Neural cell (in vitro differentiated cells): ENCODE results near the gene RCSD1. TPM values are rescaled to one million over a fixed set of nuclear protein-coding genes. Genes with fewer than 3 reads are reported as not detected.

Experiments used
- H2AFZ ChIP-seq: fragments of 200-600, 300-800 bp; sonication (generic), shearing (Covaris generic); 2 replicates; pipeline ENCODE4 v1.6.0; 2014; ENCODE audit warnings: low read depth, mild to moderate bottlenecking, antibody characterized with exemption, low read length, moderate library complexity
- H3F3A ChIP-seq: fragments of 200-600 bp; shearing (Covaris generic); 2 replicates; pipeline ENCODE4 v1.6.1; 2016; ENCODE audit warnings: mild to moderate bottlenecking, moderate library complexity, mixed read lengths, antibody characterized with exemption, low read length; ENCODE audit not compliant: insufficient read depth, poor library complexity, severe bottlenecking
- H3K27ac ChIP-seq: fragments of 200-600, 300-800 bp; sonication (generic), shearing (Covaris generic); 2 replicates; pipeline ENCODE4 v1.5.1; 2014; ENCODE audit warnings: mild to moderate bottlenecking, low read length, moderate library complexity
- H3K27me3 ChIP-seq: fragments of 300-800, 200-600 bp; sonication (generic), shearing (Covaris generic); 2 replicates; pipeline ENCODE4 v1.6.0; 2014; ENCODE audit warnings: mild to moderate bottlenecking, low read depth, low read length, moderate library complexity; ENCODE audit not compliant: insufficient read depth
- H3K36me3 ChIP-seq: fragments of 300-800, 200-600 bp; sonication (generic), shearing (Covaris generic); 2 replicates; pipeline ENCODE4 v1.5.1; 2014; ENCODE audit warnings: mild to moderate bottlenecking, antibody characterized with exemption, low read length, moderate library complexity; ENCODE audit not compliant: insufficient read depth
- H3K4me2 ChIP-seq: fragments of 300-800, 200-600 bp; sonication (generic), shearing (Covaris generic); 2 replicates; pipeline ENCODE4 v1.6.0; 2014; ENCODE audit warnings: mild to moderate bottlenecking, low read length
- H3K4me3 ChIP-seq: fragments of 300-800, 200-600 bp; sonication (generic), shearing (Covaris generic); 2 replicates; pipeline ENCODE4 v1.5.1; 2014; ENCODE audit warnings: mild to moderate bottlenecking, low read length, moderate library complexity
- H3K79me2 ChIP-seq: fragments of 200-600 bp; shearing (Covaris generic); replicated peaks from 2 replicates; pipeline ENCODE4 v1.6.0; 2014; ENCODE audit warnings: mild to moderate bottlenecking, low read length, moderate library complexity; ENCODE audit not compliant: insufficient read depth
- H3K9ac ChIP-seq: fragments of 300-800, 200-600 bp; sonication (generic), shearing (Covaris generic); 2 replicates; pipeline ENCODE4 v1.6.1; 2016; ENCODE audit warnings: mild to moderate bottlenecking, low read length, mixed read lengths
- H3K9me2 ChIP-seq: fragments of 200-600 bp; shearing (Covaris generic); 2 replicates; pipeline ENCODE4 v1.6.1; 2016; ENCODE audit warnings: mild to moderate bottlenecking, low read length, mixed read lengths; ENCODE audit not compliant: insufficient read depth
- H3K9me3 ChIP-seq: fragments of 200-600, 300-800 bp; sonication (generic), shearing (Covaris generic); 2 replicates; pipeline ENCODE4 v1.6.1; 2016; ENCODE audit warnings: mild to moderate bottlenecking, mixed run types, low read length, moderate library complexity, mixed read lengths
- H4K20me1 ChIP-seq: fragments of 200-600 bp; shearing (Covaris generic); 2 replicates; pipeline ENCODE4 v1.6.1; 2016; ENCODE audit warnings: mild to moderate bottlenecking, mixed run types; ENCODE audit not compliant: insufficient read depth
- CTCF ChIP-seq: fragments of 450-650 bp; IDR thresholded peaks from 2 replicates; pipeline ENCODE4 v1.5.1; 2014; ENCODE audit warnings: antibody characterized with exemption, mild to moderate bottlenecking, moderate library complexity; ENCODE audit not compliant: poor library complexity, severe bottlenecking
- EP300 ChIP-seq: fragments of 450-650 bp; conservative IDR thresholded peaks from 2 replicates; pipeline ENCODE4 v1.6.1; 2014; ENCODE audit warnings: antibody characterized with exemption, mild to moderate bottlenecking, moderate library complexity; ENCODE audit not compliant: poor library complexity, severe bottlenecking
- EZH2 ChIP-seq: fragments of 200-600, 300-800 bp; shearing (Covaris generic), sonication (generic); IDR thresholded peaks from 2 replicates; pipeline ENCODE4 v1.6.1; 2014; ENCODE audit warnings: antibody characterized with exemption, low read length, borderline replicate concordance, mild to moderate bottlenecking; ENCODE audit not compliant: insufficient read depth, poor library complexity, severe bottlenecking
- MXI1 ChIP-seq: fragments of 450-650 bp; conservative IDR thresholded peaks from 2 replicates; pipeline ENCODE4 v1.6.1; 2014; ENCODE audit warnings: antibody characterized with exemption, mild to moderate bottlenecking; ENCODE audit not compliant: poor library complexity, severe bottlenecking
- POLR2AphosphoS5 ChIP-seq: IDR thresholded peaks from 2 replicates; pipeline ENCODE4 v1.6.1; 2012
- RAD21 ChIP-seq: fragments of 450-650 bp; conservative IDR thresholded peaks from 2 replicates; pipeline ENCODE4 v1.6.1; 2014; ENCODE audit warnings: antibody characterized with exemption, mild to moderate bottlenecking, moderate library complexity
- REST ChIP-seq: IDR thresholded peaks from 2 replicates; pipeline ENCODE4 v1.6.1; 2012; ENCODE audit warnings: borderline replicate concordance
- SMC3 ChIP-seq: fragments of 450-650 bp; conservative IDR thresholded peaks from 2 replicates; pipeline ENCODE4 v1.6.1; 2014; ENCODE audit warnings: antibody characterized with exemption, mild to moderate bottlenecking, moderate library complexity; ENCODE audit not compliant: poor library complexity
- TAF1 ChIP-seq: IDR thresholded peaks from 2 replicates; pipeline ENCODE4 v1.6.1; 2012; ENCODE audit warnings: low read depth
- polyA plus RNA-seq: library from polyadenylated mRNA; depleted of rRNA; stranded (reverse); fragments of >200 nt; gene quantifications from 2 replicates; pipeline ENCODE4 v1.2.3, GENCODE V29; 2014

Gene RCSD1
- polyA plus RNA-seq, 1 donor from 2014 or later: not detected

GRCh38 chr1:167588361-167588760 is 41.7 kb upstream of the RCSD1 start:
- H4K20me1 ChIP-seq: no peaks in the 10 kb centered on the region
- H3K27me3 ChIP-seq: no peaks in the 10 kb centered on the region
- no peaks in the 10 kb centered on the region for H3K9me3 ChIP-seq
- no peak overlapping the region for H3K4me3 ChIP-seq
- H3K36me3 ChIP-seq: no peaks in the 10 kb centered on the region
- no peak overlapping the region for H3K4me2 ChIP-seq
- H3K27ac ChIP-seq: no peak overlapping the region
- H3K79me2 ChIP-seq: no peaks in the 10 kb centered on the region
- H2AFZ ChIP-seq: no peak overlapping the region
- no peak overlapping the region for H3K9ac ChIP-seq
- TF ChIP-seq REST (no peak), EZH2 (no peak), POLR2AphosphoS5 (no peak), CTCF (no peak)
- no peaks in the 10 kb centered on the region for H3F3A ChIP-seq
- no peaks in the 10 kb centered on the region for H3K9me2 ChIP-seq

GRCh38 chr1:167592475-167592874 is 37.6 kb upstream of the RCSD1 start:
- H3K27ac ChIP-seq: no peak overlapping the region
- no peak overlapping the region for H3K4me2 ChIP-seq
- no peak for TF ChIP-seq CTCF
- TF ChIP-seq EP300: no peak
- no peak for TF ChIP-seq SMC3
- TF ChIP-seq POLR2AphosphoS5: no peak
- TF ChIP-seq RAD21: no peak
- TF ChIP-seq EZH2: no peak
- TF ChIP-seq MXI1: no peak
- TF ChIP-seq REST: no peak
- TF ChIP-seq TAF1: no peak
- no peaks in the 10 kb centered on the region for H3K9me3 ChIP-seq
- H3K79me2 ChIP-seq: no peaks in the 10 kb centered on the region
- no peak overlapping the region for H3K4me3 ChIP-seq
- no peak overlapping the region for H2AFZ ChIP-seq
- H3F3A ChIP-seq: no peaks in the 10 kb centered on the region
- H3K9me2 ChIP-seq: no peaks in the 10 kb centered on the region
- no peak overlapping the region for H3K9ac ChIP-seq
- no peaks in the 10 kb centered on the region for H3K36me3 ChIP-seq
- no peaks in the 10 kb centered on the region for H3K27me3 ChIP-seq
- no peaks in the 10 kb centered on the region for H4K20me1 ChIP-seq
